ENCODE data around the gene CCDC93. TPM values are rescaled to one million over a fixed set of nuclear protein-coding genes. Genes with fewer than 3 reads are reported as not detected.

CCDC93 gene
- total RNA-seq, 1 donor from 2014 or later, result 64.5 TPM

DNA sequence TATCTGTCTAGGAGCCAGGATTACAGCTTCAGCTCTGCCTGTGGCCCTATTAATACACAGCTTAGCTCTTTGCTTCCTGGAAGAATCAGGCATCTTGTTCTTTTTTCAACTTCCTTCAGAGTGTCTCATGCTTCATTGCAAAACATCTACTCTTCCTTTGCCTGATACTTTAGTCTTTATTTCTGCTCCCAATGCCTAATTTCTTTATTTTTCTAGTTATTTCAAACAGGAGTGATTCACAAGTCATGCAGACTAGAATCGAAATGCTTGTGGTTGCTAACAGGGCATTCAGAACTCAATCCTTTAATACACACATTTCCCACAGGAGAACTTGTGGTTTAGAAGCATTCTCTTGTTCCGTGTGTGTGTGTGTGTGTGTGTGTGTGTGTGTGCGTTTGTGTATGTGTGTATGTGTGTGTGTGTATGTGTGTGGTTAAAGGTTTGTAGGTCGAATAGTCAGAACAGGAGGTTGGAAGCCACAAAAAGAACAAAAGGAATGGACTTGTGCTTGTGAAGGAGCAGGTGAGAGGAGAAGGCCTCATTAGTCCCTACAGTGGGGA is 46.1 kb upstream of the CCDC93 start:
- peaks cover 12% of the 10 kb centered on the region for H3K4me1 Mint-ChIP-seq (ENCODE audit: unreplicated experiment)
- H3K4me3 Mint-ChIP-seq (ENCODE audit: unreplicated experiment), result no peak overlapping the region
- DNase-seq (ENCODE audit: low spot score), result no peak
- no peaks in the 10 kb centered on the region for H3K36me3 Mint-ChIP-seq (ENCODE audit: low read depth, unreplicated experiment)
- peak overlapping the region; percentile 59 for H3K27ac Mint-ChIP-seq (ENCODE audit: unreplicated experiment)
- no peaks in the 10 kb centered on the region for H3K27me3 Mint-ChIP-seq (ENCODE audit: unreplicated experiment)
- H3K9me3 Mint-ChIP-seq (ENCODE audit: unreplicated experiment), result no peaks in the 10 kb centered on the region
- TF ChIP-seq, protein P1, sequence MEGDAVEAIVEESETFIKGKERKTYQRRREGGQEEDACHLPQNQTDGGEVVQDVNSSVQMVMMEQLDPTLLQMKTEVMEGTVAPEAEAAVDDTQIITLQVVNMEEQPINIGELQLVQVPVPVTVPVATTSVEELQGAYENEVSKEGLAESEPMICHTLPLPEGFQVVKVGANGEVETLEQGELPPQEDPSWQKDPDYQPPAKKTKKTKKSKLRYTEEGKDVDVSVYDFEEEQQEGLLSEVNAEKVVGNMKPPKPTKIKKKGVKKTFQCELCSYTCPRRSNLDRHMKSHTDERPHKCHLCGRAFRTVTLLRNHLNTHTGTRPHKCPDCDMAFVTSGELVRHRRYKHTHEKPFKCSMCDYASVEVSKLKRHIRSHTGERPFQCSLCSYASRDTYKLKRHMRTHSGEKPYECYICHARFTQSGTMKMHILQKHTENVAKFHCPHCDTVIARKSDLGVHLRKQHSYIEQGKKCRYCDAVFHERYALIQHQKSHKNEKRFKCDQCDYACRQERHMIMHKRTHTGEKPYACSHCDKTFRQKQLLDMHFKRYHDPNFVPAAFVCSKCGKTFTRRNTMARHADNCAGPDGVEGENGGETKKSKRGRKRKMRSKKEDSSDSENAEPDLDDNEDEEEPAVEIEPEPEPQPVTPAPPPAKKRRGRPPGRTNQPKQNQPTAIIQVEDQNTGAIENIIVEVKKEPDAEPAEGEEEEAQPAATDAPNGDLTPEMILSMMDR (IDR thresholded peaks at IDR 0.05; ENCODE audit: unreplicated experiment), result no peak

DNA sequence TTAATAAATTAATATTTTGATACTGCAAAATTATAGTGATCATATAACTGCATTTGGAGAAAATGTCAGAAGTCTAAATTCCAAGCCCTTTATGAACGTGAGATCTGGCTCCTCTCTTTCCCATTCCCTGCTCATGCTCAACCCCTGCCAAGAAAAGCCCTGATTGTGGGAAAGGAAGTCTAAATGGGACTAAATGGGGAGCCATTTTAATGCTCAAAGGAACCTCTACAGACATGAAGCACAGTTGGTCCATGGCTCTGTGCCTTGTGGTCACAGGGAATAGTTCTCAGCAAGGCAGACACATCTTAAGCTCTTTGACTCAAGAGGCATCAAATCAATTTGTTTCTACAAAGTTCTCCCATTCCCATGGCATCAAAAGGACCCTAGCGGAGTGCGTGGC is 45.1 kb upstream of the CCDC93 start:
- Mint-ChIP-seq H3K9me3 (ENCODE audit: unreplicated experiment) (no peaks in the 10 kb centered on the region), H3K27me3 (ENCODE audit: unreplicated experiment) (no peaks in the 10 kb centered on the region), H3K36me3 (ENCODE audit: low read depth, unreplicated experiment) (no peaks in the 10 kb centered on the region), H3K27ac (ENCODE audit: unreplicated experiment) (no peak overlapping the region), H3K4me1 (ENCODE audit: unreplicated experiment) (peaks cover 12% of the 10 kb centered on the region), H3K4me3 (ENCODE audit: unreplicated experiment) (no peak overlapping the region)
- TF ChIP-seq, protein P1 (IDR thresholded peaks at IDR 0.05; ENCODE audit: unreplicated experiment), result no peak
- no peak for DNase-seq (ENCODE audit: low spot score)

DNA sequence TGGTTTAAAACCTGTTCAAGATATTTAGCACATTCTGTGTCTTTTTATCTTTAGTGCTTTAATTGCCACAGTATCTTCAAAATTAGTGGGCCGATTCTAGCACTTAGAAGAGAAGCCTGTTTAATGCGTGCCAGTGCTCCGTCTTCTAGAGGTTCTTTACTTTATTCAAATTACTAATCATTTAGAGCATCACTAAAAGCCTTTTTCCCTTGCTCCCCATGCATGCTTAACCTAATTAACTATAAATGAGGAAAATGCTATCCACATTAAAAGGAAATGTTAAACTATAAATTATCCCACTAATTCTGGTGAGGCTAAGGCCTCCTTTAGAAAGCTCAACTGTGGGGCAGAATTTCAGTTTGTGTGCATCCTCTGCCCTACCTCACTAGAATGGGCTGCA is 42.9 kb upstream of the CCDC93 start:
- DNase-seq (ENCODE audit: low spot score), result no peak
- H3K27ac Mint-ChIP-seq (ENCODE audit: unreplicated experiment), result no peak overlapping the region
- no peaks in the 10 kb centered on the region for H3K27me3 Mint-ChIP-seq (ENCODE audit: unreplicated experiment)
- TF ChIP-seq, protein P1 (IDR thresholded peaks at IDR 0.05; ENCODE audit: unreplicated experiment), result no peak
- no peaks in the 10 kb centered on the region for H3K36me3 Mint-ChIP-seq (ENCODE audit: low read depth, unreplicated experiment)
- H3K4me3 Mint-ChIP-seq (ENCODE audit: unreplicated experiment), result no peak overlapping the region
- H3K9me3 Mint-ChIP-seq (ENCODE audit: unreplicated experiment), result no peaks in the 10 kb centered on the region
- H3K4me1 Mint-ChIP-seq (ENCODE audit: unreplicated experiment), result peaks cover 12% of the 10 kb centered on the region

DNA sequence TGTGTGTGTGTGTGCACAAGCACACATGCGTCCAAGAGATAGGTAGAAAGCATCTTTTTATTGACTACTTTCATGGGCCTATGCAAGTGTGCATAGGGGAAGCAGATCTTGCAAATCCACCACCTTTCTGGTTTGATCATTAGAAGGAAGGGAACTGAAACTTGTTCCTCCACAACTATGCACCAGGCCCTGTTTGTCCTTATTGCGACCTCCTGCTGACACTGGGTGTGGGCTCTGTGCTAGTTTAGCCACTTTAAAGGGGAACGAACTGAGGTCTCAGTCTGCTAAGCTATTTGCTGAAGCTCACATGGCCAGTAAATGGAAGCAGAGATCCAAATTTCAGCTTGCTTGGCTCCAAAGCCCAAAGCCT is 42.3 kb upstream of the CCDC93 start:
- Mint-ChIP-seq H3K27me3 (ENCODE audit: unreplicated experiment) (no peaks in the 10 kb centered on the region), H3K4me1 (ENCODE audit: unreplicated experiment) (peaks cover 10% of the 10 kb centered on the region), H3K36me3 (ENCODE audit: low read depth, unreplicated experiment) (no peaks in the 10 kb centered on the region), H3K9me3 (ENCODE audit: unreplicated experiment) (no peaks in the 10 kb centered on the region), H3K27ac (ENCODE audit: unreplicated experiment) (no peak overlapping the region), H3K4me3 (ENCODE audit: unreplicated experiment) (no peak overlapping the region)
- no peak for DNase-seq (ENCODE audit: low spot score)
- TF ChIP-seq, protein P1 (IDR thresholded peaks at IDR 0.05; ENCODE audit: unreplicated experiment), result no peak

DNA sequence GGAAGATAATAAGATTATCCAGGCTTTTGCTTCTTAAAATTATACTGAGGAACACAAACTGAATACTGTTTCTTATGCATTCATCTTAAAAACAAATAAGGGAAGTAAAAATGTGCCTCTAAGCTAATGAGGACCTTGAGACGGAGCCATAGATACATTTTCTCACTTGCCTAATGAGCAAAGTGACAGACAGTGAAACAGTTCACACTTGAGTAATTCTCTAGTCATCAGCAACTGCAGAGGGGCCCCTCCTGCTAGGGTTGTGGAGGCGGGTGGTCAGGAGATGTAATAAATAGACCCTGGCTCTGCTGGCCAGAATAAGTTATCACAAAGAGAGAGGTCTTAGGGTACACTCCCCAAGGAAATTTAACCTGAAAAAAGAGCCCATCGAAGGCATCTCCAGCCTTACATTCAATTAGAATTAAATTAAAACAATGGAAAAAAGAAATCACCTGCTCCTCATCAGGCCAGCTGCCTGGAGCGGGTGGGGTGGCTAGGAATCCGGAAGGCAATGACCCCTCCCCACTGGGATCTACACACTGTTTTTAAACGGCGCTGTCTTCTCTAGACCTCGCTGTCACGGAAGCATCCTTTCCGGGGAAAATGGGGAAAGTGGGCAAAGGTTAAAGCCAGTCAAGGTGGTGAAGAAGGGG is 41.8 kb upstream of the CCDC93 start:
- Mint-ChIP-seq H3K4me1 (ENCODE audit: unreplicated experiment) (peaks cover 10% of the 10 kb centered on the region), H3K27me3 (ENCODE audit: unreplicated experiment) (no peaks in the 10 kb centered on the region), H3K36me3 (ENCODE audit: low read depth, unreplicated experiment) (no peaks in the 10 kb centered on the region), H3K9me3 (ENCODE audit: unreplicated experiment) (no peaks in the 10 kb centered on the region), H3K27ac (ENCODE audit: unreplicated experiment) (no peak overlapping the region), H3K4me3 (ENCODE audit: unreplicated experiment) (no peak overlapping the region)
- no peak for DNase-seq (ENCODE audit: low spot score)
- TF ChIP-seq, protein P1 (IDR thresholded peaks at IDR 0.05; ENCODE audit: unreplicated experiment), result no peak
